PFSK-1 (cell line): ENCODE measurements around the gene CCDC82.

Source experiments
- FOXP2 ChIP-seq: optimal IDR thresholded peaks from 2 replicates; pipeline ENCODE3; 2011; ENCODE audit warnings: borderline replicate concordance, control low read depth, inconsistent platforms; ENCODE audit not compliant: insufficient read depth; ENCODE audit errors: extremely low read length, extremely low read depth
- POLR2AphosphoS5 ChIP-seq: IDR thresholded peaks from 2 replicates; pipeline ENCODE4 v1.6.1; 2012; ENCODE audit warnings: low read depth, mild to moderate bottlenecking, control low read depth, low read length, moderate library complexity
- SIN3A ChIP-seq: IDR thresholded peaks from 2 replicates; pipeline ENCODE4 v1.6.1; 2012; ENCODE audit warnings: mild to moderate bottlenecking, low read length, moderate library complexity, borderline replicate concordance; ENCODE audit not compliant: insufficient read depth
- TAF1 ChIP-seq: IDR thresholded peaks from 2 replicates; pipeline ENCODE4 v1.6.1; 2012; ENCODE audit warnings: low read length, control low read depth, borderline replicate concordance; ENCODE audit not compliant: insufficient read depth
- TF ChIP-seq, protein P1 (sequence below), 2 experiments: IDR thresholded peaks; 2 replicates each; pipeline versions ENCODE4 v1.6.1 to v1.8.0; 2011 to 2012; ENCODE audit warnings: low read depth in 2 of 2, low read length in 2 of 2, control low read depth in 1 of 2, inconsistent platforms in 1 of 2, mild to moderate bottlenecking in 1 of 2, moderate library complexity in 1 of 2; ENCODE audit not compliant: insufficient read depth in 1 of 2

Gene CCDC82

DNA sequence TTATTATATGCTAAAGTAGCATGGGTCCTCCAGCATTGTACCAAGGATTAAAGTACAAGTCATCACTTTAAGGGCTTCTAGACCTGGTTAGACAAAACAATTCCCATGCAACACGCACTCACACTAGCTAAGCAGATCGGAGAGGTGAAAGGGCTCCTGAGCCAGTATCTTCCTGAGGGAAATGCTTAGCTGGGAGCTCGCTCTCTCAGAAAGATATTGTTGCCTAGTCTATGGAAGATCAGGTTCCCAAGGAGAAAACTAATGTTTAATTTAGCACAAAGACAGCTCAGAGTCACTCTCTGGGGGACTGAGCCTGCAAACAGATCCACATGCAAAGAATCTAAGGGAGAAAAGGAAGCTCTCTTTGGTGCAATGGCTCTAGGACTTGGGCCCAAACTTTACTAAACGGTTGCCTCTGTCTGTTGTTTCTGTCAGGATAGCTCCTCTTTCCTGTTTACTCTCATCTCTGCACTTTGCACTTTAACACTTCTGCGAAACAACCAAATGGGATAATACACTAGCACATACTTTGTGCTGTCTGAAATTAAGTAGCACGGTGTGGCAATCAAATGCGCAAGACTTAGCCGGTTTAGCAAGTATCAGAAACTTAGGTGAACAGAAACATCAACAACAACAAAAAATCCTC lies 57.5 kb downstream of the CCDC82 start:
- TF ChIP-seq SIN3A, result no peak
- TF ChIP-seq FOXP2, result no peak

DNA sequence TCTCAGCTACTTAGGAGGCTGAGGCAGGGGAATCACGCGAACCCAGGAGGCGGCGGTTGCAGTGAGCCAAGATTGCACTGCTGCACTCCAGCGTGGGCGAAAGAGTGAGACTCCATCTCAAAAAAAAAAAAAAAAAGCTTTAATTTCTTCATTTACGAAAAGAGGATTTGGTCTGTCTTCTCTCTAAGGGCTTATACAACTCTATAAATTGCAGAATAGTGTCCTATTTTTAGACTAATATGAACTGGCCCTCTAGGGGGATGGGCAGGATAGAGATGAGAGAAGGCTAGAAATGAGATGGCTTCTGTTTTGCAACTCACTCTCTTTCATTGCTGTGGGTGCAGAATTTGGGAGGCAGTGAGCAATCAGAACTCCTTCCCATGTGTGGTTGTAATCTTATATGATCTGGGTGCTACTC lies 58.0 kb downstream of the CCDC82 start:
- TF ChIP-seq FOXP2 (no peak), SIN3A (no peak), TAF1 (no peak), POLR2AphosphoS5 (no peak)
- TF ChIP-seq, protein P1, sequence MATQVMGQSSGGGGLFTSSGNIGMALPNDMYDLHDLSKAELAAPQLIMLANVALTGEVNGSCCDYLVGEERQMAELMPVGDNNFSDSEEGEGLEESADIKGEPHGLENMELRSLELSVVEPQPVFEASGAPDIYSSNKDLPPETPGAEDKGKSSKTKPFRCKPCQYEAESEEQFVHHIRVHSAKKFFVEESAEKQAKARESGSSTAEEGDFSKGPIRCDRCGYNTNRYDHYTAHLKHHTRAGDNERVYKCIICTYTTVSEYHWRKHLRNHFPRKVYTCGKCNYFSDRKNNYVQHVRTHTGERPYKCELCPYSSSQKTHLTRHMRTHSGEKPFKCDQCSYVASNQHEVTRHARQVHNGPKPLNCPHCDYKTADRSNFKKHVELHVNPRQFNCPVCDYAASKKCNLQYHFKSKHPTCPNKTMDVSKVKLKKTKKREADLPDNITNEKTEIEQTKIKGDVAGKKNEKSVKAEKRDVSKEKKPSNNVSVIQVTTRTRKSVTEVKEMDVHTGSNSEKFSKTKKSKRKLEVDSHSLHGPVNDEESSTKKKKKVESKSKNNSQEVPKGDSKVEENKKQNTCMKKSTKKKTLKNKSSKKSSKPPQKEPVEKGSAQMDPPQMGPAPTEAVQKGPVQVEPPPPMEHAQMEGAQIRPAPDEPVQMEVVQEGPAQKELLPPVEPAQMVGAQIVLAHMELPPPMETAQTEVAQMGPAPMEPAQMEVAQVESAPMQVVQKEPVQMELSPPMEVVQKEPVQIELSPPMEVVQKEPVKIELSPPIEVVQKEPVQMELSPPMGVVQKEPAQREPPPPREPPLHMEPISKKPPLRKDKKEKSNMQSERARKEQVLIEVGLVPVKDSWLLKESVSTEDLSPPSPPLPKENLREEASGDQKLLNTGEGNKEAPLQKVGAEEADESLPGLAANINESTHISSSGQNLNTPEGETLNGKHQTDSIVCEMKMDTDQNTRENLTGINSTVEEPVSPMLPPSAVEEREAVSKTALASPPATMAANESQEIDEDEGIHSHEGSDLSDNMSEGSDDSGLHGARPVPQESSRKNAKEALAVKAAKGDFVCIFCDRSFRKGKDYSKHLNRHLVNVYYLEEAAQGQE (IDR thresholded peaks at IDR 0.05; ENCODE audit: insufficient read depth in 1 of 2, low read depth in 2 of 2, low read length in 2 of 2), result no peak

DNA sequence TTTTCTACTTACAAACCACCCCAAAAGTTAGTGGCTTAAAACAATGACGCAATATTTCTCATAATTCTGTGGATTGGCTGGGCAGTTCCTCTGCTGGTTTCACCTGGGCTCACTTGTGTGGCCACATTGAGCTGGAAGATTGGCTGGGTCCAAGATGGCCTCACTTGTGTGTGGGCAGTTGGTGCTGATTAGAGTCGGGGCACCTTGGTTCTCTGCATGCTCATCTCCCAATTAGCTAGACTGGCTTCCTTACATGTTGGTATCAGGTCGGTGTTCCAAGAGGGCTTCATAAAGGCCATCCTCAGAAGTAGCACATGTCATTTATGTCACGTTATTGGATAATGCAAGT lies 59.2 kb downstream of the CCDC82 start:
- no peak for TF ChIP-seq FOXP2
- TF ChIP-seq SIN3A, result no peak
- TF ChIP-seq TAF1, result no peak
- no peak for TF ChIP-seq POLR2AphosphoS5
- TF ChIP-seq, protein P1 (IDR thresholded peaks at IDR 0.05; ENCODE audit: insufficient read depth in 1 of 2, low read depth in 2 of 2, low read length in 2 of 2), result no peak

DNA sequence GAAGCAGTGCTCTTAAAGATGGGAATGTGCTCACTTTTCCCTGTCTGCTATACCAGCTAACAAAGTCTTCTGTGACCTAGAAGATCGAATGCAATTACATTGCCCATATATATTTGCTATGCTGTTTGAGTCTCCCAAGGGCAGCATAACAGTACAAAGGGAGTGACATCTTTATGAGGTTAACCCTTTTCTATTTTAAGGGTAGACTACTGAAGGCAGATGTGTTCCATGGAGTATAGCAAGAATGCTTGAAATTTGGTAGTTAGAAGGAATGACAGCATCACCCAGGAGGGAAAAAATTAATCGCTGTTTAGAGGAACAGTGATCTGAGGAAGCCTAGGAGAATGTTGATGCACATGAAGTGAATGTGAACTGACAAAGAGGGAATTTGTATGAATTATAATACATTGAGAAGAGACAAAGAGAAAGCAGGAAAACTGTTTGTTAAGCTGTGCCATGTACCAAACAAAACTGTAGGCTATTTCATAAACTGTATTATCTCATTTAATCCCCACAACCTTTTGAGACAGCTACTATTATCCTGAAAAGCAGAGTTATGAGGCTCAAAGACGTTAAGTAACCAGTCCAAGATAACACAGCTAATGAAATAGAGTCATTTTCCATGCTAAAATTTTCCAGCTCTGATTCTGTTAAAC lies 59.7 kb downstream of the CCDC82 start:
- no peak for TF ChIP-seq SIN3A
- TF ChIP-seq, protein P1 (IDR thresholded peaks at IDR 0.05; ENCODE audit: insufficient read depth in 1 of 2, low read depth in 2 of 2, low read length in 2 of 2), result no peak

DNA sequence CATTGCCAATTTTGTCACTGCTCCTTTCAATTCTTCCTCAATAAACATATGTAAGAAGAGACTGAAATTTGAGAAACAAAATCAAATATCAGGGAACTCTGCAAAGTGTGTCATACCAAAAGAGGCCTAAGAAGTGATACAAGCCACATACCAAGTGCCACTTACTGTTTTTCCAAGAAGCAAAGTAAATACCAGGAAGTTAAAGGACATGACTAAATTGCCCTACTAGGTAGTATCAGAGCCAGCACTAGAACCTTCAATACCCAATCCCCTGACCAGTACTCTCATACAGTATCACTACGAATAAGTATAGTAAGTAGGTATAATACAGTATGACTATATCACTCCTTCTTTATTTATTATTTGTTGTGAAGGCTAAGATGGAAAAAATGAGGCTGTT lies 60.3 kb downstream of the CCDC82 start:
- TF ChIP-seq POLR2AphosphoS5, result no peak

DNA sequence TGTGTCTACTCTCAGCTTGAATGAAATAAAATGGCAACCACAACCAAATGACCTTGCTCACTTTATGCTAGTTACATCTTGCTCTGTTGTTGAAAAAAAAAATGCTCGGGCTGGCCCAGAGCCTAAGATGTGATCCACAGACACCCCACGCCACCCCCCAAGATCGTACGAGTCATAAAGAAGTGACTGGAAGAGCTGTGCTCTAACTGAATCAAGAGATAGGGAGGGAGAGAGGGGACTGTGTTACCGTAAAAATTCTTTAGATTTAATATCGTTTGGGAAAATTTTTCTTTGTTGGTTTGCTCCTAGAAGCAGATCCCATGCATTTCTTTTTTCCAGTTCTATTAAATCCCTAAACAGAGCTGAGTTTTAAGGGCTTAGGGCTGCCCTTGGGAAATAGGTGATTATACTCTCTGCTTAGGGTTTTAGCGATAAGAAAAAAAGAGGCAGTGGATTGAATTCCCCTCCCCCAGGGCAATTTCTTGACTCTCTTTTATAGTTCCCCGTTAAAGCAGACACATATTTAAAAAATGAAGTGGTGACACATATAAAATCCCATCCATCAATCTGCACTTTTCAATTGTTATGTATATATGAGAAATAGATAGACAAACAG lies 61.2 kb downstream of the CCDC82 start:
- no peak for TF ChIP-seq TAF1
- no peak for TF ChIP-seq FOXP2
- no peak for TF ChIP-seq SIN3A
- TF ChIP-seq POLR2AphosphoS5, result no peak
- TF ChIP-seq, protein P1 (IDR thresholded peaks at IDR 0.05; ENCODE audit: insufficient read depth in 1 of 2, low read depth in 2 of 2, low read length in 2 of 2), result no peak
